Spinal cord (tissue), 10 donors: ENCODE measurements around the gene LPAR1. TPM values are rescaled to one million over a fixed set of nuclear protein-coding genes. Genes with fewer than 3 reads are reported as not detected.

Source experiments
- DNase-seq, 6 donors: peaks; one replicate each; pipeline versions ENCODE4 v3.0.0 to v3.0.0-alpha.2; 2013 to 2015; ENCODE audit warnings: low spot score in 6 of 6, low read depth in 4 of 6
- H3K27ac ChIP-seq: one replicate; pipeline ENCODE4 v1.5.1; 2013; ENCODE audit warnings: low read depth, low read length, control low read depth
- H3K27me3 ChIP-seq: one replicate; pipeline ENCODE4 v1.6.1; 2013; ENCODE audit warnings: low read length; ENCODE audit not compliant: control insufficient read depth, insufficient read depth
- H3K36me3 ChIP-seq: one replicate; pipeline ENCODE4 v1.6.1; 2013; ENCODE audit warnings: low read length; ENCODE audit not compliant: control insufficient read depth, insufficient read depth
- H3K4me1 ChIP-seq: one replicate; pipeline ENCODE4 v1.6.1; 2013; ENCODE audit warnings: low read length; ENCODE audit not compliant: control insufficient read depth, insufficient read depth
- H3K4me3 ChIP-seq: one replicate; pipeline ENCODE4 v1.5.1; 2013; ENCODE audit warnings: low read depth, low read length, control low read depth
- H3K9me3 ChIP-seq: one replicate; pipeline ENCODE4 v1.6.1; 2013; ENCODE audit warnings: low read length; ENCODE audit not compliant: control insufficient read depth, insufficient read depth
- WGBS: methylation state at CpG from one replicate; pipeline ENCODE4 v1.1.5; 2013; ENCODE audit warnings: missing lambda C conversion rate; ENCODE audit not compliant: insufficient coverage; 5-methylcytosine and 5-hydroxymethylcytosine counted together
- long read RNA-seq, 4 donors: transcript quantifications; one replicate each; lab custom pipeline, GENCODE V29; 2026
- polyA plus RNA-seq, 2 donors: library from polyadenylated mRNA; unstranded; fragments of 120-200 nt; gene quantifications; one replicate each; pipeline ENCODE4 v1.2.1, GENCODE V29; 2013; ENCODE audit not compliant: insufficient read length in 2 of 2
- total RNA-seq, 2 donors: library from RNA; depleted of rRNA in 1 of 2; stranded (reverse); fragments of 120-200 nt in 1 of 2; fragments of >200 nt in 1 of 2; gene quantifications; one replicate each; pipeline versions ENCODE4 v1.2.3 to v1.2.4, GENCODE V29; 2013 to 2014
- donor health status: healthy.

Gene LPAR1
- total RNA-seq (100 to 1,000 TPM; 158 to 177 TPM), polyA plus RNA-seq (100 to 1,000 TPM in 1 of 2 donors, 10 to 100 TPM in 1; 92.7 to 138 TPM)
- long read RNA-seq, donor 1, partial matches to known transcripts, result 20 of 51 reads
- long read RNA-seq, donor 1, other reads (novel, unspliced or antisense), result 26 of 51 reads
- long read RNA-seq, donor 2, partial matches to known transcripts, result 14 of 24 reads
- long read RNA-seq, donor 2, other reads (novel, unspliced or antisense), result 9 of 24 reads
- long read RNA-seq, donor 3, partial matches to known transcripts, result 7 of 22 reads
- long read RNA-seq, donor 3, other reads (novel, unspliced or antisense), result 10 of 22 reads
- long read RNA-seq, donor 4, partial matches to known transcripts, result 10 of 23 reads
- long read RNA-seq, donor 4, other reads (novel, unspliced or antisense), result 7 of 23 reads

GRCh38 chr9:111038331-111039230 lies at the start of gene LPAR1:
LPAR1 (minus strand) TSS chr9:111038470; CDS start chr9:110972117, 66,353 bp downstream.
- peaks cover 29% of the 10 kb centered on the region for H3K4me1 ChIP-seq
- H3K36me3 ChIP-seq, result no peaks in the 10 kb centered on the region
- peak in 3 of 6 donors; percentile 29 to 79 (median 63) for DNase-seq
- H3K9me3 ChIP-seq, result no peaks in the 10 kb centered on the region
- WGBS, result under 1% methylated on average over 63 of the region's 72 CpGs
- H3K27me3 ChIP-seq, result peaks cover 25% of the 10 kb centered on the region
- peak within 1 kb of the TSS; percentile 75 for H3K4me3 ChIP-seq
- peak within 1 kb of the TSS; percentile 88 for H3K27ac ChIP-seq

DNA sequence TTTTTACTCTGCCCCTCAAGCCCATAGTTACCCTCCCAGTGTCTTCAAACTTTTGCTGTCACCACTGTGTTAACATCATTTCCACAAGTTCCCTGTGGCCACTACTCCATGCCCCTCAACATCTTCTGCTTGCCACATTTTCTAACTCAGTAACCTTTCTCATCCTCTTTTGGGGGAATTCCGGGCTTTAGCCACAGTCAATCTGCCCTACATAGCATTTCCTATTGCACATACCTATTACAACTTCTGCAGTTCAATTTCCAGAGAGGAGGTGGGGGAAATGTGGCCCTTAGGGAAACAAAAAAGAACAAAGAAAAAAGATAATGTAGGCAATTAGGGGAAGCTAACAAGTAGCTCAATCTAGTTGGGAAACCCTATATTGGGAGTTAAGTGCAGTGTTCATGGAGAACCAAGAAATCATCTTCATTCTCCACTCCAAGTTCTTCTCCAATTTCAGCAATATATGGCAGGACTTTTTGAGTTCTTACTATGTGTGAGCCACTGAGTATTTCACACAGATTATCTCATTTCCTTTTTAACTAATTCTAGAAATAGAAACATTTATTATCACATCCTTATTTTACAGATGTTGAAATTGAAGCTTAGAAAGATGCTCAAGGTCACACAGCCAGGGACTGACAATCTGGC lies 40.2 kb upstream of the LPAR1 start:
- Histone ChIP-seq H3K27ac (no peak overlapping the region), H3K27me3 (no peaks in the 10 kb centered on the region), H3K9me3 (no peaks in the 10 kb centered on the region), H3K4me3 (no peak overlapping the region), H3K4me1 (no peaks in the 10 kb centered on the region), H3K36me3 (no peaks in the 10 kb centered on the region)
- no peak for DNase-seq
- no CpG with 5 or more reads among the region's 1 CpG for WGBS

DNA sequence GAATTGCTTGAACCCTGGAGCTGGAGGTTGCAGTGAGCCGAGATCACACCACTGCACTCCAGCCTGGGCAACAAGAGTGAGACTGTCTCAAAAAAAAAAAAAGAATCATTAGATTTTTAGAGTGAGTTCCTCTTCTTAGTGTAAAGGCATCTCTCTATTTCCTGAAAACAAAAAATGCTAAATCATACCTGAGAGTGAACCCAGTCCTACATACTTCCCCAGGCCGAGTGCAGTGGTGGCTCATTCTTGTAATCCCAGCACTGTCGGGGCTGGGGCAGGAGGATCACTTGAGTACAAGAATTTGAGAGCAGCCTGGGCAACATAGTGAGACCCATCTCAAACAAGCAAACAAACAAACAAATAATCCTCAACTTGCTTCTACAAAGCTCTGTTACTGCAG lies 38.2 kb upstream of the LPAR1 start:
- WGBS, result 95% methylated on average over 2 of the region's 3 CpGs
- no peaks in the 10 kb centered on the region for H3K27me3 ChIP-seq
- no peaks in the 10 kb centered on the region for H3K36me3 ChIP-seq
- no peaks in the 10 kb centered on the region for H3K9me3 ChIP-seq
- DNase-seq, result no peak
- no peak overlapping the region for H3K4me3 ChIP-seq
- H3K4me1 ChIP-seq, result no peaks in the 10 kb centered on the region
- no peak overlapping the region for H3K27ac ChIP-seq

DNA sequence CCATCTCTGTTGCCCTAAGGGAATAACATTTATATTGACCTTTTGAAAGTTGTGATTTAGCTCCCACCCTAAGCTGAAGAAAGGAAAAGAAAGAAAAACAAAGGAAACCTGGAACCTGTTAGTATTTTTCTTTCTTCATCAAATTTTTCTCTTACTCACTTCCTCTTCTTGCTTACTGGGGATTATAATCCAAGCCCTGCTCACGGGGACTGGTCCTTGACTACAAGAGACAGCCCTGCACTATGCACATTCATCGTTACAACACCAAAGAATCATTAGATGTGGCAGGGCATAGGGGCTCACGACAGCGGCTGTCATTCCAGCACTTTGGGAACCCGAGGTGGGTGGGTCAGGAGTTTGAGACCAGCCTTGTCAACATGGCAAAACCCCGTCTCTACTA lies 37.8 kb upstream of the LPAR1 start:
- no peak overlapping the region for H3K4me3 ChIP-seq
- H3K4me1 ChIP-seq, result no peaks in the 10 kb centered on the region
- no peaks in the 10 kb centered on the region for H3K9me3 ChIP-seq
- 80% methylated on average over 1 of the region's 6 CpGs for WGBS
- H3K36me3 ChIP-seq, result no peaks in the 10 kb centered on the region
- no peak for DNase-seq
- no peak overlapping the region for H3K27ac ChIP-seq
- no peaks in the 10 kb centered on the region for H3K27me3 ChIP-seq

GRCh38 chr9:111074395-111074794 lies 36.1 kb upstream of the LPAR1 start:
- Histone ChIP-seq H3K4me1 (no peaks in the 10 kb centered on the region), H3K4me3 (no peak overlapping the region), H3K27ac (no peak overlapping the region), H3K9me3 (no peaks in the 10 kb centered on the region), H3K27me3 (no peaks in the 10 kb centered on the region), H3K36me3 (no peaks in the 10 kb centered on the region)
- DNase-seq, result no peak
- no CpG with 5 or more reads among the region's 3 CpGs for WGBS

DNA sequence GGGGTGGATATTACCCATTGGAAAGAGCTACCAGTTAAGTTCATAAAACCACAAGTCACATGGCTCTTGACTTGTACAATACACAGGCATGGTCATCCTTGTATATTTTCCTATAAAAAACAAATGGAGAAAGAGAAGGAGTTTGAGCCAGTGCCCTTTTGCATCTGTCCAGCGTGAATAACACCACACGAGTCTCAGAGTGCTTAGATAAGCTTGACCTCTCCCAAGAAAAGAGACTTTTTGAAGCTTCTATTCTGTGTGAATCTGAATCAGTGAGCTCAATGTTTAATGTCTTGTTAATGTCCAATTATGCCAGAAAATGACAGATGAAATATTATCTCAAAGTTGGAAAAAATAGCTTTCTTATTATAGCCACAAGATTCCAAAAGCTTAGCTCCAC lies 30.9 kb upstream of the LPAR1 start:
- Histone ChIP-seq H3K4me1 (no peaks in the 10 kb centered on the region), H3K4me3 (no peak overlapping the region), H3K27ac (no peak overlapping the region), H3K27me3 (no peaks in the 10 kb centered on the region), H3K36me3 (no peaks in the 10 kb centered on the region), H3K9me3 (no peaks in the 10 kb centered on the region)
- DNase-seq, result no peak
- no CpG with 5 or more reads among the region's 2 CpGs for WGBS

- no peak for DNase-seq
- no peaks in the 10 kb centered on the region for H3K9me3 ChIP-seq
- H3K4me3 ChIP-seq, result no peak overlapping the region
- H3K27ac ChIP-seq, result no peak overlapping the region
- H3K36me3 ChIP-seq, result no peaks in the 10 kb centered on the region
- no peaks in the 10 kb centered on the region for H3K4me1 ChIP-seq
- no peaks in the 10 kb centered on the region for H3K27me3 ChIP-seq
- WGBS, result no CpG with 5 or more reads among the region's 4 CpGs
Observed at GRCh38 chr9:111068771-111069170, 30.5 kb upstream of the LPAR1 start.

DNA sequence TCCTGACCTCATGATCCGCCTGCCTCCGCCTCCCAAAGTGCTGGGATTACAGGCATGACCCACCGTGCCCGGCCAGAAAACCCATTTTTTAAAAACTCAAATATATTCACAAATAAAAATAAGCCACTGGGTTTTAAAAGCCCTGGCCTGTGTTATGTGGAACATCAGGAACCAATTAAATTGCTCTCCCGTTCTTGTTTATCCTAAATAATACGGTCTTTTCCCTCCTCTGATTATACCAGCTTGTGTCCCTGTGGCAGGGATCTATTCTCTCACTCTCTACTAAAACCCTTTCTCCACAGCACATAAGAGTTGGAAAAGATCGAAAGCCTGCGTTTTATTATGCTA lies 30.1 kb upstream of the LPAR1 start:
- Histone ChIP-seq H3K4me1 (no peaks in the 10 kb centered on the region), H3K9me3 (no peaks in the 10 kb centered on the region), H3K27ac (no peak overlapping the region), H3K27me3 (no peaks in the 10 kb centered on the region), H3K36me3 (no peaks in the 10 kb centered on the region), H3K4me3 (no peak overlapping the region)
- WGBS, result 82% methylated on average over 6 of the region's 8 CpGs
- no peak for DNase-seq

DNA sequence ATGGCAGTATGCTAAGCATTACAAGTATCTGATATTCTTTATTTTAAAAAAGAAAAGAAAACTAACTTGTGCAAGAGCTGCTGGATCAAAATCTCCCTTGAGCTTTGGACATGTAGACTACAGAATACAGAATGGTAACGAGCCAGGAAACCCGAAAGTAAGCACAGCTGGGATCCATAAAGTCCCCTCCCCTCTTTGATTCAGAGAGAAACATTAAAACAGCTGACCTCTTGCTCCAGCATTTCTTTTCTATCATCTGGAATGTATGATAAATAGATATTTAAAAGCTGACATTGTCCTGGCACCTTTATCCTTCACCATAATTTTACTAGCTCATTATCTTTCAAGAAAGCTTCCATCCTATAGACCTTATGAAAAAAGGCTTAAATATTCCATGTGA lies 28.2 kb upstream of the LPAR1 start:
- Histone ChIP-seq H3K4me3 (no peak overlapping the region), H3K27me3 (no peaks in the 10 kb centered on the region), H3K4me1 (no peaks in the 10 kb centered on the region), H3K36me3 (no peaks in the 10 kb centered on the region), H3K9me3 (no peaks in the 10 kb centered on the region), H3K27ac (no peak overlapping the region)
- DNase-seq, result peak in 1 of 6 donors; percentile 20
- 66% methylated on average over 2 of the region's 2 CpGs for WGBS
